DND-41 (cell line): ENCODE results near the gene TOP2B.

Source experiments
- ATAC-seq: fragments of 200-7000 bp; cut with Tn5 transposase; 3 replicates; pipeline ENCODE4 v1.9.1; 2021; ENCODE audit warnings: low read depth; ENCODE audit not compliant: insufficient read depth
- DNase-seq: peaks from one replicate; pipeline ENCODE4 v3.0.0-alpha.2; 2020
- H2AFZ ChIP-seq: 2 replicates; pipeline ENCODE4 v1.6.0; 2012; ENCODE audit warnings: low read depth, low read length
- H3K27ac ChIP-seq: 2 replicates; pipeline ENCODE4 v1.5.1; 2012; ENCODE audit warnings: low read length, inconsistent platforms
- H3K27me3 ChIP-seq: fragments of 200-600 bp; sonication (generic); 2 replicates; pipeline ENCODE4 v1.6.0; 2012; ENCODE audit warnings: low read length, mild to moderate bottlenecking, inconsistent platforms; ENCODE audit not compliant: insufficient read depth, poor library complexity
- H3K36me3 ChIP-seq: 2 replicates; pipeline ENCODE4 v1.5.1; 2012; ENCODE audit warnings: low read length, inconsistent platforms; ENCODE audit not compliant: insufficient read depth
- H3K4me1 ChIP-seq: 2 replicates; pipeline ENCODE4 v1.5.1; 2012; ENCODE audit warnings: mild to moderate bottlenecking, low read length; ENCODE audit not compliant: insufficient read depth
- H3K4me2 ChIP-seq: 2 replicates; pipeline ENCODE4 v1.6.0; 2012; ENCODE audit warnings: mild to moderate bottlenecking, moderate library complexity, low read length, inconsistent platforms; ENCODE audit not compliant: insufficient read depth
- H3K4me3 ChIP-seq, 2 experiments: fragments of 200-600 bp in 1 of 2; shearing (Covaris generic) in 1 of 2; 2 replicates each; pipeline ENCODE4 v1.5.1; 2012 to 2016; ENCODE audit warnings: inconsistent platforms in 2 of 2, low read length in 2 of 2, mild to moderate bottlenecking in 2 of 2, low read depth in 1 of 2, moderate library complexity in 1 of 2
- H3K79me2 ChIP-seq: 2 replicates; pipeline ENCODE4 v1.6.0; 2012; ENCODE audit warnings: low read length, inconsistent platforms; ENCODE audit not compliant: insufficient read depth
- H3K9ac ChIP-seq: 2 replicates; pipeline ENCODE4 v1.6.0; 2012; ENCODE audit warnings: low read depth, mild to moderate bottlenecking, inconsistent platforms, low read length, moderate library complexity
- H3K9me3 ChIP-seq: 2 replicates; pipeline ENCODE4 v1.5.1; 2012; ENCODE audit warnings: low read length, moderate library complexity, mild to moderate bottlenecking, inconsistent platforms; ENCODE audit not compliant: insufficient read depth, severe bottlenecking
- H4K20me1 ChIP-seq: 2 replicates; pipeline ENCODE4 v1.6.0; 2012; ENCODE audit warnings: low read length; ENCODE audit not compliant: insufficient read depth
- EZH2 ChIP-seq: IDR thresholded peaks from 3 replicates; pipeline ENCODE4 v1.6.1; 2012; ENCODE audit warnings: borderline replicate concordance, low read depth, mild to moderate bottlenecking, moderate library complexity, low read length, inconsistent platforms; ENCODE audit not compliant: severe bottlenecking
- TF ChIP-seq, protein P1 (sequence below): IDR thresholded peaks from 2 replicates; pipeline ENCODE4 v1.5.1; 2012; ENCODE audit warnings: borderline replicate concordance, low read length, moderate library complexity, mild to moderate bottlenecking; ENCODE audit not compliant: poor library complexity, severe bottlenecking; ENCODE audit errors: extremely low read depth

Gene TOP2B

DNA sequence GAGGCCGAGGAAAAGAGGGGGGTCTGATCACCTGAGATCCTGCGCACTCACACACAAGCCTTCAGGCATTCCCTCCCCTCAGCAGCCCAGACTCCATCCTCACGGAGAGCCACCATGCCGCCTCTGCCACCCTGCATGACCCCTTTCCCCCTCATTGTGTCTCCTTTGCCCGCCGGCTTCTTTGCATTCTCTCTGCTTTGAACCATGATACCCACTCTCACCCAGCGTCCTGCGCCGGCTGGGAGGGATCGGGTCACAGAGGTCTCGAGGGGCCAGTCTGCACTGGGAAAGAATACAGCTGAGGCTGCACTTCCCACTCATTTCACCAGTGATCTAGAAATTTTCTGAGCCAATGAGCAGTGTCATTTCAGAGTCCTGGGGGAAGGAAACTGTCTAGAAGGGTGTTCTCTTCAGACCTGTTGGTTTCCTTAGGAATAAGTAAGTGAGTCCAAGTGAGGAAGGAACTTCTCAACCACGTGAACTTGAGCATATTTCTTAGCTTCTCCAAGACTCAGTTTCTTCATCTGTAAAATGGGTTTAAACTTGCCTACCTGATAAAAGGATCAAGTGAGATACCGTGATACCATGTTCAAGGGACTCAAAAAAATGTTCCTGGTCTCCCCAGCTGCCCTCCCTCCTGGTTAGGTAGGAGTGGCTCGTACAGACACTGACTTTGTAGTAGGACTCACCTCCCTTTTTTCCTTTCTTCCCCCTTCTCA, 96.7 kb downstream of the TOP2B start:
- H3K9me3 ChIP-seq, result no peaks in the 10 kb centered on the region
- H2AFZ ChIP-seq, result no peak overlapping the region
- H4K20me1 ChIP-seq, result no peaks in the 10 kb centered on the region
- no peak overlapping the region for H3K4me2 ChIP-seq
- H3K79me2 ChIP-seq, result no peaks in the 10 kb centered on the region
- H3K36me3 ChIP-seq, result no peaks in the 10 kb centered on the region
- ATAC-seq (no peak), DNase-seq (no peak)
- no peak overlapping the region for H3K27ac ChIP-seq
- no peak for TF ChIP-seq EZH2
- TF ChIP-seq, protein P1, sequence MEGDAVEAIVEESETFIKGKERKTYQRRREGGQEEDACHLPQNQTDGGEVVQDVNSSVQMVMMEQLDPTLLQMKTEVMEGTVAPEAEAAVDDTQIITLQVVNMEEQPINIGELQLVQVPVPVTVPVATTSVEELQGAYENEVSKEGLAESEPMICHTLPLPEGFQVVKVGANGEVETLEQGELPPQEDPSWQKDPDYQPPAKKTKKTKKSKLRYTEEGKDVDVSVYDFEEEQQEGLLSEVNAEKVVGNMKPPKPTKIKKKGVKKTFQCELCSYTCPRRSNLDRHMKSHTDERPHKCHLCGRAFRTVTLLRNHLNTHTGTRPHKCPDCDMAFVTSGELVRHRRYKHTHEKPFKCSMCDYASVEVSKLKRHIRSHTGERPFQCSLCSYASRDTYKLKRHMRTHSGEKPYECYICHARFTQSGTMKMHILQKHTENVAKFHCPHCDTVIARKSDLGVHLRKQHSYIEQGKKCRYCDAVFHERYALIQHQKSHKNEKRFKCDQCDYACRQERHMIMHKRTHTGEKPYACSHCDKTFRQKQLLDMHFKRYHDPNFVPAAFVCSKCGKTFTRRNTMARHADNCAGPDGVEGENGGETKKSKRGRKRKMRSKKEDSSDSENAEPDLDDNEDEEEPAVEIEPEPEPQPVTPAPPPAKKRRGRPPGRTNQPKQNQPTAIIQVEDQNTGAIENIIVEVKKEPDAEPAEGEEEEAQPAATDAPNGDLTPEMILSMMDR, result no peak
- H3K27me3 ChIP-seq, result peaks cover 3% of the 10 kb centered on the region
- no peaks in the 10 kb centered on the region for H3K4me1 ChIP-seq
- H3K4me3 ChIP-seq, result no peak overlapping the region
- no peak overlapping the region for H3K9ac ChIP-seq

DNA sequence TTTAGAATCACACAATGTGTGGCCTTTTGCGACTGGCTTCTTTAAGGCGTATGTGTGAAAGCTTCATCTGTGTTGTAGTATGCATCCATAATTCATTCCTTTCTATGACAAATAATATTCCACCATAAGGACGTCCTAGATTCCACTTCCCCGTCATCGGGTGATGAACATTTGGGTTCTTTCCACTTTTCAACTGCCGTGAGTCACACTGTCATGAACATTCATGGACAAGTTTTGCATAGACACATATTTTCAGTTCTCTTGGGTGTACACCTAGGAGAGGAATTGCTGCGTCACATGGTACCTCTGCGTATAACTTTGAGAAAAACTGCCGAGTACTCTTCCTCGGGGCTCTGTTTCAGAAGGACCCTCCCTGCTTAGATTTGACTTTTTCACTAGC, 97.3 kb downstream of the TOP2B start:
- Histone ChIP-seq H4K20me1 (no peaks in the 10 kb centered on the region), H3K4me1 (no peaks in the 10 kb centered on the region), H3K79me2 (no peaks in the 10 kb centered on the region), H3K4me3 (no peak overlapping the region), H3K4me2 (no peak overlapping the region), H3K27ac (no peak overlapping the region), H3K9me3 (no peaks in the 10 kb centered on the region), H3K9ac (no peak overlapping the region), H2AFZ (no peak overlapping the region), H3K36me3 (no peaks in the 10 kb centered on the region), H3K27me3 (peaks cover 4% of the 10 kb centered on the region)
- TF ChIP-seq, protein P1, result no peak
- no peak for TF ChIP-seq EZH2
- no peak for ATAC-seq
- no peak for DNase-seq

DNA sequence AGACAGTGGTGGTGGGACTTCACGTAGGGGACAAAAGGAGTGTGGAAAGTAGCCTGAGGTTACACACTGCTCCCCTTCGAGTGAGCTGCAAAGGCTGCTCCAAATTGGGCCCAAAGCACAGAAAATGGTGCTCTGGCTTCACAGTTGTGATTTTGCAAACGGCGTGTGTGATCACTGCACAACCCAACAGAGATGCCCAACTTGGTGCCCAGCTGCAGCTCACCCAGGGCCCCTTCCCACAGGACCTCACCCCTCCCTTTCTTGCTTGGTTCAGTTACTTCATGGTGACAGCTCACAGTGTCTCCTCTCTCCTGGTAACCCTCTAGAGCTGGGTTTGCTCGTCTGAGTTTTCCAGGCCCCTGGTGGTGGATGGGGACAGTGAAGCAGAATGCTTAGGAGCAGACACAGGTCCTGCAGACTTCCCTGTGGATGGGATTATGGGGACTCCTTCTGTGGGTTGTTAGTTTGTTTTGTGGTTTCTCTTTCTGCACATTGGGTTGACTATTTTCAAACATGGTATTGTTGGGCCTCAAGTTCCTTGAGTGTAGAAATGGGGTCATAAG, 98.3 kb downstream of the TOP2B start:
- Histone ChIP-seq H3K9me3 (no peaks in the 10 kb centered on the region), H3K4me3 (no peak overlapping the region), H3K36me3 (no peaks in the 10 kb centered on the region), H3K27ac (no peak overlapping the region), H3K79me2 (no peaks in the 10 kb centered on the region), H3K27me3 (peaks cover 4% of the 10 kb centered on the region), H3K4me2 (no peak overlapping the region), H4K20me1 (no peaks in the 10 kb centered on the region), H3K4me1 (no peaks in the 10 kb centered on the region), H2AFZ (no peak overlapping the region), H3K9ac (no peak overlapping the region)
- ATAC-seq, result no peak
- no peak for DNase-seq
- TF ChIP-seq, protein P1, result no peak
- TF ChIP-seq EZH2, result no peak
